Left hindlimb (tissue), 1 donor: ENCODE measurements around the gene DMKN.

ENCODE experiments used
- DNase-seq: peaks from one replicate; pipeline ENCODE4 v3.0.0-alpha.2; 2018

The DMKN gene

DNA sequence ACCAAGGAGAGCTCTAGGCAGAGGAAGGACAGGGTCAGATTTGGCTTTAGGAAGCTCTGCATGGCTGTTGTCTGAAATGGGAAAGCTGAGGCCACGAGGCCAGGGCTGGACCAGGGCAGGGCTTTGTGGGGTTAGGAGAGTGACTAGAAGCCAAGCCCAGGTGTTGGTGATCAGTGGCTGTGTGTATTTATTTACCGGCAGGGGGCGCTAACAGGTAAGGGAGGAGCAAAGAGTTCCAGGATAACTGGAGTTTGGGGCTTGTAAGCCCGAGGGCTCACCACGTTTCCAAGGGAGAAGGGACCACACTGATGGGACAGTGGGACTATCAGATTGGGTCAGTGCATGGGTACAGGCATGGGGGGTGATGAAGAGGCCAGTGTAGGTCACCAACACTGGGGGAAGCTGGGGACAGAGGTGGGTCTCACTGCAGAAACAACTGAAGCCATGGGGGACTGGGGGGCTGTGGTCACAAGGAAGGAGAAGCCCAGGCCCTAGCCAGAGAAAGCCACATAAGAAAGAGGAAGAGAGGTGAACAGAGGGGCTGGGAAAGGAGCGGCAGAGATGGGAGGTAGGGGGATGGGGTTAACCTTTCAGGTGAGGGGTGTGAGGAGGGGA, 35.8 kb upstream of the DMKN start:
- no peak for DNase-seq

DNA sequence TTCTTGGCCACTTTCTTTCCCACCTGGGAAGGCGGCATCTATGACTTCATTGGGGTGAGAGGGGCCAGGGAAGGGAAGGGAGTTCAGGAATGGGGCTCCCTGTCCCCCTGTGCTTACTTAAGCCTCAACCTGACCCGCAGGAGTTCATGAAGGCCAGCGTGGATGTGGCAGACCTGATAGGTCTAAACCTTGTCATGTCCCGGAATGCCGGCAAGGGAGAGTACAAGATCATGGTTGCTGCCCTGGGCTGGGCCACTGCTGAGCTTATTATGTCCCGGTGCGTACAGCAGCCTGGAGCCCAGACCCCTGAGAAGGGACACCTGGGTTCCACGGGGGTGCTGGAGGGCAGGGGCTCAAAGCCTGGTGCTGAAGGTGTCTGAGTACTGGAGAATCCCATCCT, 33.1 kb upstream of the DMKN start:
- DNase-seq = no peak

DNA sequence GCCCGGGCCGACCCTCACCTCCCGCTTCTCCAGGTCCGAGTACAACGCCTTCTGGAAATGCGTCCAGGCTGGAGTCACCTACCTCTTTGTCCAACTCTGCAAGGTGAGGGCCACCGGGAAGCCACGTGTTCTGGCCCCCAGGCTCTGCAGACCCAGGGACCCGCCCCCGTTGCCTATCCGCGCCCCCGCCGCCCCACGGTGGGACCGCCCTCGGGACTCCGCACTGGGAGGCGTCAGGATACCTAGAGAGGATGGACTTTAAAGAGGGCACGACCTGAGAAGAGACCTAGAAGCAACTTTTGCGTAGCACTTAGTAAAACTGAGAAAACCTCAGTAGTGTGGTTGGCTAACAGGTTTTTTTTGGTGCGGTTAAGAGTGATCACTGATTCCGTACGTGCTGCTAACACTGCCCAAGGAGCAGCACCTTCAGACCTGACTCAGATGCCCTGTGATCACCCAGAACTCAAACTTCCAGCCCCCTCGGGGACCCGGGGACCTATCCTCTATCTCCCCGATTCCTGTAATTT, 32.5 kb upstream of the DMKN start:
- no peak for DNase-seq

DNA sequence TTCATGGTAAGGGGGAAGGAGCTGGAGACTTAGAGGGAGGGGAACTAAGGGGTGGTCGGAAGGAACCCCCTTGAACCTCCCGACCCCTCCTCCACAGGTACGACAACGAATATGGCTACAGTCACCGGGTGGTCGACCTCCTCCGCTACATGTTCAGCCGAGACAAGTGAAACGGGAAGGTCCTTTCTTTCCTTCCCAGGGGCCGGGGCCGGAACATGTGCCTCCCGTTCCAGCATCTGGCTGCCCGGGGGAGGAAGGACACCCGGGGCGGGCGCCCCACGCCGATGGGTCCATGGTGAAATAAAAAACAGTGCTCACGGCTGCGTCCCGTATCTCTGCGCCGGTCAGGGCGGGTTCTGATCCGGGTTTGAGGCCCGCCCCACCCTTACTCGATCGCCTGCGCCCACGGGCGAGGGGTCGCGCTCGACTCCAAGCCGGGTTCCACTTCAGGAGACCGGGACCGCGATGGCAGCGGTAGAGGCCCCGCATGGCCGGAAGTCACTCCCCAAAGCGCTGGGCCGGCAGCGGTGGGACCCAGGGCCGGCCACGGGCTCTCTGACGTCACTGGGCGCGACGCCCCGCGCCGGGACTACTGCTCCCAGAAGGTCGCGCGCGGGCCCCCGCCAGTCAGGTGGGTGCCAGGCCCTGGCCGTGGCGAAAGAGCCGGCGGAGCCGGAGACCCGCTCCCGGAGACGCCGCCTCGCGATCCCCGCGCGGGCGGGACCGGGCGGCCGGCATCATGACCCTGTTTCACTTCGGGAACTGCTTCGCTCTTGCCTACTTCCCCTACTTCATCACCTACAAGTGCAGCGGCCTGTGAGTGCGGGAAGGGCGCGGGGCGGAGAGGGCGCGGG, 31.8 kb upstream of the DMKN start, which contains the start of gene TMEM147:
Gene TMEM147 (plus strand): TSS at position 626 of the 854 bp plus-strand sequence. CDS start 114 bp downstream, at position 740.
- DNase-seq = peak; percentile 93

DNA sequence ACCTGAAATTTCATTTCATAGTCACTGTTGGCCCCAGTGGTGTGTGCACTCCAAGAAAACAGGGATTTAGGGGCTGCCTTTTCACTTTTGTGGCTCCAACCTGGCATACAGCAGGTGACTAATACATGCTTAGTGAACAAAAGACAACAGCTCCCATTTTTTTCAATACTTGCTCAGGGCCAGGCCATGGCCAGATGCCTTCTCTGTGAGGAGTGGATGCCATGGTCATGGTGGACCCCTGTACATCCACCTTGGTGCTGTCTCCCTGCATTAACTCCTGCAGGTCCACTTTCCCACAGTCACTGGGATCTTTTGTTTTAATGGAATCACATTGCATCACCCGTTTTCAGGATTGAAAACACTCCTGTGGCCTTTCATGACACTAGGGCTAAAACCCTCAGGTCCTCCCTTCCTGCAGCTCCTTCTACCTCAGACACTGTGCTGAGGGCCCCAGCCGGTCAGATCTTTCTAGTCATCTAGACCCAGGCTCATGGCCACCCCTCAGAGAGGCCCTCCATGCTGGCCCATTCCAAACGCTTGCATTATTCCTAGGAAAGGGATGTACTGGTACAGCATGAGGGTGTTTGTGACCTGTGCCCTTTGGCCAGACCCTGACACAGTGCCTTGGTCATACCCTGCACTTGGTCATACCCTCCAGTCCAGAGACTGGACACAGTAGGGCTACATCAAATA, 30.8 kb upstream of the DMKN start:
- DNase-seq = no peak

DNA sequence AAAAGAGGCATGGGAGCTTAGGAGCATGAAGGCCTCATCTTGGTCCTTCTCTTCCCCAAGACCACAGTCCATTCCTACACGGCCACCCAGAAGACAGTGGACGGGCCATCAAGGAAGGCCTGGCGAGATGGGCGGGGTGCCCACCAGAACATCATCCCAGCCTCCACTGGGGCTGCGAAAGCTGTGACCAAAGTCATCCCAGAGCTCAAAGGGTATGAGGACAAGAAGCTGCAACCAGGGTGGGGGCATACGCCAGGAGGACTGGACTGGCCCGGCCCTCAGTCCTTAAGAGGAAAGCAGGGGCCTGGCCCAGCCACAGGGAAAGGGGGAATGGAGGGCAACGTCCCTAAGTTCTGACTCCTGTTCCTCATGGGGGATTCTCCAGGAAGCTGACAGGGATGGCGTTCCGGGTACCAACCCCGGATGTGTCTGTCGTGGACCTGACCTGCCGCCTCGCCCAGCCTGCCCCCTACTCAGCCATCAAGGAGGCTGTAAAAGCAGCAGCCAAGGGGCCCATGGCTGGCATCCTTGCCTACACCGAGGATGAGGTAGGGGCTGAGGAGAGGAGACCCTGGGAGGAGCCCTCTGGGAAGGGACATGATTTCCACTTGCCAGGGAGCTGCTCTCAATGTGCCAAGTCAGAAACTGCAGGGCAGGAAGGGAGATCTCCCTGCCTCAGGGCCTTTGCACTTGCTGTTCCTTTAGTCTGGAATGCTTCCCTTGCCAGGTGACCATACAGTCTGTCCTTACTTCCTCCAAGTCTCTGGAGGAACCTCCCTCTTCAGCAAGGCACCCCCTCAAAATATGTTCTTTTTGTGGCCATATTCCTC, 30.0 kb upstream of the DMKN start:
- no peak for DNase-seq

DNA sequence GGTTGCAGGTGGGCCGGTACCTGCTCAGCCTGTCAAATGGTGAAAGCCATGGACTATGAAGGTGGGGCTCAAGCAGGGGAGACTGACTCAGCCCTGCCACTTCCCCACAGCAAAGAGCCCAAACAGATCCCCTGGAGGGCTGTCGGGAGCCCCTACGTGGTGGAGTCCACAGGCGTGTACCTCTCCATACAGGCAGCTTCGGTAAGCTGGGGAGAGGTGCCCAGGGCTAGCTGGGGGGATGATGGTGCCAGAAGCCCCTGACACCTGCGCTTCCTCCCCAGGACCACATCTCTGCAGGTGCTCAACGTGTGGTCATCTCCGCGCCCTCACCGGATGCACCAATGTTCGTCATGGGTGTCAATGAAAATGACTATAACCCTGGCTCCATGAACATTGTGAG, 28.8 kb upstream of the DMKN start:
- no peak for DNase-seq

DNA sequence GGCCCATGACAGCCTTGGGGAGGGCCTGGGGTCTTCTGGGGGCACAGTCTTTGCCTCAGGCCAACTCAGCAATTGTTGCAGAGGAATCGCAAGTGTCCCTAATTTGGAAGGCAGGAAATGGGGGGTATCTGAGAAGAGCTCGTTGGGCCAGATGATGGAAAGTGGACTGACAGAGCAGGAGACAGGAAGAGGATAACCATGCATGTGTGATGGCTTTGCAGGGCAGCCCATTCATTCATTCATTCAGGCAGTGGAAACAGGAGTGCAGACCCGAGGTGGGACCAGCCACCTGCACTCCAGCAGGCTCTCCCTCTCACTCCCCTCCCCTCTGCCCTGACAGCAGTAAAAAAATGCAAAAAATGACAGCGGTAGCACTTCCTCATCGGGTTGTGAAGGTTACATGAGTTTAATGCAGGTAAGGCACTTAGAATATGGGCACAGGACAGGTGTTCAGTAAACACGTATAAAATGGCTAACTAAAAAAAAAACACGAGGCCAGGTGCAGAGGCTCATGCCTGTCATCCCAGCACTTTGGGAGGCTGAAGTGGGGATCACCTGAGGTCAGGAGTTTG, 27.0 kb upstream of the DMKN start:
- DNase-seq = no peak

DNA sequence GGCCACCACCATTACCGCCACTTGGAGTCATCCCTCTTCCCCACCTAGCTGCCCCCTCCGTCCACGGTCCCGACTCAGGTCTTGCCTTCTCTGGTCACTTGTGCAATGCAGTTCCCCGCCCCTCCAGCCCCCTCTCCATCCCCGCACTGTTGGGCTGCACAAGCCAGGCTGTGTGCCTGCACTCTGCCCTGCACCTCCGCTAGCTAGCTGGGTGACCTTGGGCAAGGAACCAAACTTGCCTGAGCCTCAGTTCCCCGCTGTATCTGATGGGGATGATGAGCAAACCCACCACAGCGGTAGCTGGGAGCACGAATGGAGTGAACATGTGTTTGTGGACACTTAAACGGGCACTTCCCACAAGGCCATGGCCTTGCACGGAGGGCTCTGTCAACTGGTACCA, 26.4 kb upstream of the DMKN start:
- DNase-seq = no peak

DNA sequence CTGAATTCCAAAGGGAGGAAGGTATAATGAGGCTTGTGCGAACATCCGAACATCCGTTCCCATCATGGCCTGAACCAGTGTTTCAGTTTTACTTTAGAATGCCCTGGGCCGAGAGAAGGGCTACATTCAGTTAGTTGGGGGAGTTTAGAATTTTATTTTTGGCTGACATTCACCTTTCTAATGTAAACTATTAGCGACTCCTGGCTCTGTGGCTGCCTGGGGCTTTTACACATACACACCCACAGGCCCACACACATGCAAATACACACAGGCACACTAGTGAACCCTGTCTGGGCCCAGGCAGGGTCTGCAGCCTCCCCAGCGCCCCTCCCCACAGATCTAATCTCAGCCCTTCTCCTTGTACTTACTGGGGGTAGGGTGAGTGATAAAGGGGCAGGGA, 25.9 kb upstream of the DMKN start:
- no peak for DNase-seq

DNA sequence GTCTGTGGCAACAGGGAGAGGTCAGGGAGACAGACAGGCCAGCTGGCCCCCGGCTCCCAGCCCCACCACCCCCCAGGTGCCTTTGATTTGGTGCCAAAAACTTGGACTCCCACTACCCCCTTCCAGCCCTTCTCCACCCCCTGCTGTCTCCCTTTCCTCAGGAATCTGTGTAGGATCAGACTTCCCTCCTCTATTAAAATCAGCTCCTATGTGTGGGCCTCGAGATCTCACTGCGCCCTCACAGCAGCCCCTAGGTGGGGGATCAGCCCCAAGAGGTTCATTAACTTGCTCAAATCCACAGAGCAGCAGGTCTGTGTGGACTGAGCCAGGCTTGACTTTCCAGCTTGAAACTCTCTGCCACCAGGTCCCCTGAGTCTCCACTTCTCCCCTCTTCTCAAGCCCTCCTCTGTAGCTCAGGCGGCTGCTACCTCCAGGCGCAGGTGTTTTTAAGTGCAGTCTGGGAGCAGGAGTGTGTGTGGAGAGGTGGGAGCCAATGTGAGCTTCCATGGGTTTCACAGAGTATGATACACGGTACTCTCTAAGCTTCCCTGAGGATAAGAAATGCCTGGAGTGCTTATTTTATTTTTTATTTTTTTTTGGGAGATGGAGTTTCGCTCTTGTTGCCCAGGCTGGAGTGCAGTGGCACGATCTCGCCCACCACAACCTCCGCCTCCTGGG, 21.5 kb upstream of the DMKN start:
- no peak for DNase-seq

DNA sequence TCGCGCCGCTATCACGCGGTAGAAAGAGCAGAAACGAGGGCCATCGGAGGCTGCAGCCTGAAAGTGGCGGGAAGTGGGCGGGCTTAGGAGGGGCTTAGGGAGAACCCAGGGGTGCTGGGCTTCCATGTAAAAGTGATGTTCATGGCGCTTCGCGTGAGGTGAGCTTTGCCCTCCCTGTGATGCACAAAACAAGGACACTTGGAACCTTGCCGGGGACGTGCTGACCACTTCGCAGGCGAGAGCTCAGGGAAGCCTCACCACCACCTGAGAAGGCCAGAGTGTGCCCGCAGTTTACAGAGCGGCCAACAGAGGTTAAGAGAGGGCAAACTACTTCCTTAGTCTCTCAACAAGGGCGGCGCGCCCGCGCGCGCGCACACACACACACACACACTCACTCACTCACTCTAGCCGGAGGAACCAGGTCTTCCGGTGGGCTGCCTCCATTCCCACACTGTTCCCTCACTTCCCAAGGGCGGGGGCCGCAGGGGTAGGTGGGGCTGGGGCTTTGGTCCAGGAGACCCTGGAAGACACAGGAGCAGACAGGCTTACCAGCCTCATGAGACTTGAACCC, 20.5 kb upstream of the DMKN start:
- no peak for DNase-seq

DNA sequence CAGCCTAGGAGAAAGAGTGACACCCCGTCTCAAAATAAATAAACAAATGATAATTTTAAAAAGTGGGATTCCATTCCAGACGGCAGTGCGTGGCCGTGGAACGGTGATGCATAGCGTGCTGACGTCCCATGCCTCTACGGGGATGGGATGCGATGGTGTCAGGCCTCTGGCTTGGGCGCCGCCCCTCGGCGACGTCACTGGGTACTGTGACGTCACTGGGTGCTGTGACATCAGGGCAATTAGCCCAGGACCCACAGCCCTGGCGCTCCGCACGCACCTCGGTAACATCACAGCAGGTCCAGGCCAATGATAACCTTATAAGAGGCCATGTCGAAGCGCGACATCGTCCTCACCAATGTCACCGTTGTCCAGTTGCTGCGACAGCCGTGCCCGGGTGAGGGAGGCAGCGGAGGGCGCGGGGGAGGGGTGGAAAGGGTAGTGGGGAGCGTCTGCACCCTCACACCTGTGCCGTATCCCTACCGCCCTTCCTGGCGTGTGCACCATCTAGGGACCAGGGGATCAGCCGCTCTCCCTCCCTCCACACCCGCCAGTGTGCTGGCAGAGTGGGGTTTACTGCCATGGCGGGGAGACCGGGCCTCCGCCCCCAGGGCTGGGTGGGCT, 19.9 kb upstream of the DMKN start, which contains the start of gene GAPDHS:
Gene GAPDHS (plus strand): TSS at position 256 of the 621 bp plus-strand sequence. CDS start 72 bp downstream, at position 328.
- no peak for DNase-seq

DNA sequence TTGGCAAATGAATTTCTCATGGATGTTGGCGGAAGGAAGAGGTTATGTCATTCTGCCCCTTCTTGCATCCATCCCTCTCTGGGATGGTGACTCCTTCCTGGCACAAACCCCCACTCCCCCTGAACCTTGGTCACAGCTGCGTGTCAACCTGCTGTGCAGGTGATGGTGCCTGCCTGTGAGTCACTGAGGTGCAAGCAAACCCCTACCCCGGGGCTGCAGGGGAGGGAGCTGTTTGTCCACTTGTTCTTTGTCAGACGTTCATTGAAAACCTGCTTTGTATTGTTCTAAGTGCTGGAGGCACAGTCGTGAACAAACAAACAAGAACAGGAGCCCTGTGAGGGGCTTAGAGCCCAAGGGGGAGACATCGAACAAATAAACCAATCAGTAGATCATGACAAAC, 17.8 kb upstream of the DMKN start:
- no peak for DNase-seq

DNA sequence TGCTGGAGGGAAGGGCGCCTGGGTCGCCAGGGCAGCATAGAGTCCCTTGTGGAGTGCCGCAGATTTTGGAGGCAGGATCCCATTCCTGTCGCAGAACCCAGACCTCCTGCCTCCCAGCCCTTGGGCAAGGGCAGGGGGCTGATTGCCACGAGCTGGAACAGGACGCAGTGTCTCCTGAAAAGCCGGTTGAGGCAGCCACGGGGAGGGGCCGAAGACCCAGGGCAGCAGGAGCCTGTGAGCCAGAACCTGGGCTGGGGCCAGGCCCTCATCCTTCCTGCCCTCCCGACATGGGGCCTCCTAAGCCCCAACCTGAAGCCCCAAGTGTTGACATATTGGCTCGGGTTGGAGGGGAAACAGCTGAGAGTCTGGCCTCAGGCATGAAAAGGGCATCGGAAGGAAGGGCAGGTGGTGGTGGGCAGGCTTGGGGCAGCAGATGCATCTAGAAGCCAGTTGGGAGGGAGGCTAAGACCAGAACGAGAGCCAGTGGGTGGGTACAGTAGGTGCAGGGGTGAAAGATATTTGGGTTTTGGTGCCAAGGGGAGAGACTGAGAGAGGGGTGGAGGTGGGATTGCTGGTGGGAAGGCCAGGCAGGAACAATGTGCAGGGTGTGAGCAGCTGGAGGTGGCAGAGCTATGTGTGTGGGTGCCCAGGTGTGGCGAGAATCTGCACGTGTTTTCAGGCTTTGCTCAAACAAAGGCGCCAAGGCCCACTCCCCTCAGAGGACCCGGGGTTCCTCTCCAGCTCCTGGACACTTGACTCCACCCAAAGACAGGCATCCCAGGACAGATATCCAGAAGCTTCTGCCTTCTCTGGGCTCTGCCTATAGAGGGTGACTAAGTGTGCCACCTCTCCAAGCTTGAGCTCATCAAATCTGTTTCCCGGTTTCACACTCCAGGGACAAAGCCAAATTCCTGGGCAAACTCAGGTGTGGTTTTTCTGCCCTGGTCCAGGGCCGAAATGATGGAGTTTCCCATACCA, 16.1 kb upstream of the DMKN start:
- no peak for DNase-seq

DNA sequence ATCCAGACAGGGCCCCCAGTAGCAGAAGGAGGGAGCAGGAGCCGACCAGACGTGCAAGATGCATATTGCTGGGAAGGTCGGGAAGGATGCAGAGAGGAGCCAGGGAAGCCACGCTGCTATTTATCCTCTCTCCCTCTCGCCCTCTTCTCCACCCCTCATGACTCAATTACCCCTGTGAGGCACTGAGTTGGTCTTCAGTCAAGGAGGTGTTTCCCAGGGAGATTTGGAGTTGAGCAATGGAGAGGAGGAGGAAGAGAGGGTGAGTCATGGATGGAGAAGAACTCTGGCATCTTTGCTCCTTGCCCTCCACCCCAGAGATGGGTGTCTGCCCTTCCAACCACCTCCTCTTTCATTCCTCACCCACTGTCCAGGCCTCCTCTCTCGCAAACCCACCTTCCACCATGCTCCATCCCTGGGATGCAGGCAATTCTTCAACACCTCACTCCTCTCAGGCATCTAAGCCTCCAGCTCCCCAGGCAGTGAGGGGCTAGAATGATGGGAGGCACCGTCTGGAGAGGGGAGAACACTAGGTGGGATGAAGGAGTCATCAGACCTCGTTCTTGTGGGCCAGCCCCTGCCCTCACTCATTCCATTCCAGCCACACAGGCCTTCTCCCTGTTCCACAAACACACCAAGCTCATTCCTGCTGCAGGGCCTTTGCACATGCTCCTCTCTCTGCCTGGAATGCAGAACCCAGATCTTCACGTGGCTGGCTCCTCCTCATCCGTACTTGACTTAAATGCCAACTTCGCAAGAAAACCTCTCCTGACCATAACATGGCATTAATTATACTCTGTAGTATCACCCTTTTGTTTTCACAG, 15.0 kb upstream of the DMKN start, which contains the start of gene SBSN:
Gene SBSN (minus strand): TSS at position 94 of the 821 bp plus-strand sequence. CDS start 30 bp downstream, at position 64.
- no peak for DNase-seq

DNA sequence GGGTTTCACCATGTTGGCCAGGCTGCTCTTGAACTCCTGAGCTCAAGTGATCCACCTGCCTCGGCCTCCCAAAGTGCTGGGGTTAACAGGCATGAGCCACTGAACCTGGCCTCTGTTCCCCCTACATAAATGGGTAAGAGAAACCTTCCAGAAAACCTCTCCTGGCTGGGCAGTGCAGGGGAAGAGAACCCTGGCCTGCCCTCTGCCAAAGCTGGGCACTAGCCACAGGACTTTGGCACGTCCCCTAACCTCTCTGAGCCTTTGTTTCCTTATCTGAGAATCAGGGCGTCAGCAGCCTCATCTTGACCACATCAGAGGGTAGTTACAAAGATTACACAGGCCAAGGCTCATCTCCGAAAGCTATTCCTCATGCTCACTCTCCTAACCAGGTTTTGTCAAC, 12.4 kb upstream of the DMKN start:
- DNase-seq = no peak

DNA sequence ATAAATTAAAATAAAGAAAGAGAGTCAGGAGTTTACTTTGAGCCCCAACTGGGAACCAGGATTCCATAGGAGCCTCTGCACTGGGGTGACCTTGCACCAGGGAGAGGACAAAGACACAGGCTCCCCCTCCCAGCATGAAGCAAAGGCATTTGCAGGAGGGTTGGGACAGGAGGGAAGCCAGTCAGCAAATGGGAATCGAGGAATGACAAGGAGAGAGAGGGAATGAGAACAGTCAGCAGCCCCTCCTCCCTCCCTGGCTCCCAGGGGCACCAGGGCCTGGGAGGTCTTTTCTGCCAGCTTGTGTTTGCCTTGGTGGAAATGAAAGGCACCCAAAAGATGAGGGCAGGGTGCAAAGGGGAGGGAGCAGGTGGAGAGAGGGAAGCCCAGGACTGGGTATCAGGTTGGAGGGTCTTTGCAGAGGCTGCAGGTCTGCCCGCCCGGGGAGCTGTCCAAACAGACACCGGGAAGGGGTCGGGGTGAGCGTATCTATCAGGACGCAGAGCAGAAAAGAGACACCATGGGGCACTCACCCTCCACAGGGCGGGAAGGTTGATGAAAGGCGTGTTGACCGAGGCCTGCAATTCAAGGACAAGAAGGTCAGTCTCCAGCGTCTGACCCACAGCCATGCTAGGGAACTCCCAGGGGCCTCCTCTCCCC, 10.9 kb upstream of the DMKN start:
- DNase-seq = no peak
